HG03469 (cell line): ENCODE results near the gene MCRIP2.

Source experiments
- ATAC-seq: cut with Tn5 transposase; IDR thresholded peaks from one replicate; pipeline ENCODE4 v1.9.1; 2021; ENCODE audit warnings: mild to moderate bottlenecking, moderate library complexity, moderate number of reproducible peaks; ENCODE audit not compliant: unreplicated experiment

Gene MCRIP2

GRCh38 chr16:694187-694862 lies 52.7 kb downstream of the MCRIP2 start:
- ATAC-seq, result no peak

DNA sequence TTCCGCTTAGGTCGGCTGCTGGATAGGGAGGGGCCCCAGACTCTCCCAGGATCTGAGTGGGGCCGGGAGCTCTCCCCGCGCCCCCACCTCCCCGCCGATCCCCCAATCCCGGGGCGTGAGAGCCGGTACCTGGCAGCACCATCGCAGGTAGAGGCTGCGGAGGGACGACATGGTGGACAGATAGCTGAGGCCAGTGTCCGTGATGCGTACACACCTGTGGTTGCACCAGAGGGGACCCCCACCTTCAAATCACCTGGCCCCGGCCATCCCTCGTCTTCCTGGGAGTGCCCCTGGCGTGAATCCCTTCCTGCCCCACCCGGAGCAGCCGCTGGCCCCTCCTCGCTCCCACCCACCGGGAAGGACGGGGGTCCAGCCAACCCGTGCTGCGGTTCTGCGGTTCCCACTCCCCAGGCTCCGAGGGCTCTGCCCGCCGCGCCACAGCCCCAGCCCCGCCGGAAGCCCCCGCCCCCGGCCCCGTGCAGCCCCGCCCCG lies 53.3 kb downstream of the MCRIP2 start:
- no peak for ATAC-seq

- ATAC-seq, result no peak
Measured at GRCh38 chr16:695355-696089, 53.9 kb downstream of the MCRIP2 start.
